H1 (cell line): ENCODE measurements around the gene OBSCN. TPM values are rescaled to one million over a fixed set of nuclear protein-coding genes. Genes with fewer than 3 reads are reported as not detected.
A peak's percentile ranks its signal among the peaks of the same experiment; 100 is the strongest.

ENCODE experiments used
- CTCF ChIA-PET: fragments of 300-600 bp; sonication (Branson Sonifier 250); formaldehyde crosslinking; loops from one replicate; lab custom pipeline; 2021; ENCODE audit not compliant: partially characterized antibody; lab: Charles Lee
- POLR2A ChIA-PET: fragments of 300-600 bp; sonication (Branson Sonifier 250); formaldehyde crosslinking; loops from one replicate; lab custom pipeline; 2021; ENCODE audit warnings: inconsistent platforms; ENCODE audit not compliant: partially characterized antibody; lab: Charles Lee
- DNase-seq, 2 experiments: peaks; one replicate each; pipeline versions ENCODE4 v3.0.0 to v3.0.0-alpha.2; 2010 to 2022; ENCODE audit warnings: low spot score in 2 of 2, low read depth in 1 of 2, mixed read lengths in 1 of 2
- FAIRE-seq: peaks from 2 replicates; lab custom pipeline; 2011; peaks lifted over from hg19 to GRCh38; lab: Jason Lieb, UNC
- H2AFZ ChIP-seq: 2 replicates; pipeline ENCODE4 v1.8.1; 2012; ENCODE audit warnings: low read length, inconsistent platforms
- H2AK5ac ChIP-seq: 2 replicates; pipeline ENCODE4 v1.6.1; 2013; ENCODE audit warnings: low read depth, low read length
- H2BK120ac ChIP-seq: replicated peaks from 2 replicates; pipeline ENCODE3; 2013; ENCODE audit warnings: low read depth, low read length, inconsistent platforms
- H2BK12ac ChIP-seq: 2 replicates; pipeline ENCODE4 v1.6.1; 2013; ENCODE audit warnings: low read depth, low read length
- H2BK15ac ChIP-seq: 2 replicates; pipeline ENCODE4 v1.6.1; 2013; ENCODE audit warnings: low read length
- H2BK20ac ChIP-seq: 2 replicates; pipeline ENCODE4 v1.6.1; 2013; ENCODE audit warnings: low read length
- H2BK5ac ChIP-seq: 2 replicates; pipeline ENCODE4 v1.6.1; 2013; ENCODE audit warnings: low read depth, low read length
- H3K14ac ChIP-seq: 2 replicates; pipeline ENCODE4 v1.6.1; 2013; ENCODE audit warnings: inconsistent platforms; ENCODE audit not compliant: insufficient read length
- H3K18ac ChIP-seq: 2 replicates; pipeline ENCODE4 v1.6.1; 2013; ENCODE audit warnings: low read length; ENCODE audit errors: extremely low read depth
- H3K23ac ChIP-seq: 2 replicates; pipeline ENCODE4 v1.6.1; 2013; ENCODE audit warnings: inconsistent platforms; ENCODE audit not compliant: insufficient read length
- H3K23me2 ChIP-seq: 2 replicates; pipeline ENCODE4 v1.6.1; 2013; ENCODE audit warnings: low read depth, low read length
- H3K27ac ChIP-seq: 2 replicates; pipeline ENCODE4 v1.6.1; 2011; ENCODE audit warnings: low read depth, low read length, inconsistent platforms
- H3K27me3 ChIP-seq, 4 experiments: replicated peaks in 1 of 4; 1 replicate in 1 of 4; 2 replicates in 3 of 4; pipeline versions ENCODE4 v1.6.1 to v1.8.1; 2011 to 2013; ENCODE audit warnings: low read length in 3 of 4, mild to moderate bottlenecking in 3 of 4, inconsistent platforms in 2 of 4, mixed read lengths in 2 of 4, moderate library complexity in 1 of 4; ENCODE audit not compliant: control insufficient read depth in 3 of 4, insufficient read depth in 3 of 4; ENCODE audit errors: extremely low read depth in 1 of 4
- H3K36me3 ChIP-seq, 4 experiments: 2 replicates each; pipeline versions ENCODE4 v1.6.1 to v1.8.1; 2011 to 2013; ENCODE audit warnings: mild to moderate bottlenecking in 4 of 4, low read length in 3 of 4, moderate library complexity in 2 of 4, control low read depth in 1 of 4, inconsistent platforms in 1 of 4; ENCODE audit not compliant: insufficient read depth in 4 of 4, control insufficient read depth in 2 of 4
- H3K4ac ChIP-seq: replicated peaks from 2 replicates; pipeline ENCODE3; 2013; ENCODE audit warnings: low read length, low read depth, mixed read lengths, inconsistent platforms; ENCODE audit not compliant: insufficient read length
- H3K4me1 ChIP-seq, 4 experiments: replicated peaks in 1 of 4; 1 replicate in 1 of 4; 2 replicates in 3 of 4; pipeline versions ENCODE4 v1.6.1 to v1.8.1; 2011 to 2013; ENCODE audit warnings: low read length in 3 of 4, inconsistent platforms in 2 of 4, mixed read lengths in 1 of 4; ENCODE audit not compliant: insufficient read depth in 4 of 4, control insufficient read depth in 3 of 4
- H3K4me2 ChIP-seq, 2 experiments: 2 replicates each; pipeline versions ENCODE4 v1.6.1 to v1.8.1; 2011 to 2013; ENCODE audit warnings: low read depth in 2 of 2, low read length in 2 of 2, control low read depth in 1 of 2, inconsistent platforms in 1 of 2, mild to moderate bottlenecking in 1 of 2; ENCODE audit not compliant: insufficient read depth in 1 of 2
- H3K4me3 ChIP-seq, 4 experiments: fragments of 200-600, 300-600 bp in 1 of 4; sonication (generic), shearing (Covaris generic), sonication (Bioruptor Twin) in 1 of 4; 2 replicates each; pipeline versions ENCODE4 v1.5.1 to v1.8.1; 2011 to 2016; ENCODE audit warnings: low read length in 4 of 4, low read depth in 3 of 4, control low read depth in 2 of 4, inconsistent platforms in 2 of 4, mild to moderate bottlenecking in 2 of 4, mixed read lengths in 1 of 4, moderate library complexity in 1 of 4; ENCODE audit not compliant: insufficient read depth in 2 of 4; ENCODE audit errors: extremely low read depth in 1 of 4
- H3K56ac ChIP-seq: replicated peaks from 2 replicates; pipeline ENCODE3; 2013; ENCODE audit warnings: low read depth, mild to moderate bottlenecking, mixed read lengths, low read length, inconsistent platforms; ENCODE audit not compliant: insufficient read length
- H3K79me1 ChIP-seq: 2 replicates; pipeline ENCODE4 v1.6.1; 2013; ENCODE audit warnings: low read depth, low read length, control low read depth
- H3K79me2 ChIP-seq, 2 experiments: 2 replicates each; pipeline versions ENCODE4 v1.6.1 to v1.8.1; 2012 to 2013; ENCODE audit warnings: low read length in 2 of 2, mild to moderate bottlenecking in 2 of 2, inconsistent platforms in 1 of 2; ENCODE audit not compliant: insufficient read depth in 2 of 2, control insufficient read depth in 1 of 2
- H3K9ac ChIP-seq, 4 experiments: replicated peaks in 1 of 4; 1 replicate in 1 of 4; 2 replicates in 3 of 4; pipeline versions ENCODE4 v1.6.1 to v1.8.1; 2011 to 2013; ENCODE audit warnings: low read depth in 3 of 4, low read length in 3 of 4, control low read depth in 2 of 4, mild to moderate bottlenecking in 2 of 4, moderate library complexity in 2 of 4, inconsistent platforms in 1 of 4; ENCODE audit errors: extremely low read depth in 1 of 4
- H3K9me3 ChIP-seq, 2 experiments: 2 replicates each; pipeline versions ENCODE4 v1.6.1 to v1.8.1; 2012 to 2013; ENCODE audit warnings: mild to moderate bottlenecking in 2 of 2, moderate library complexity in 2 of 2, control low read depth in 1 of 2, inconsistent platforms in 1 of 2, low read depth in 1 of 2, low read length in 1 of 2, mixed read lengths in 1 of 2; ENCODE audit not compliant: insufficient read depth in 2 of 2
- H4K20me1 ChIP-seq, 2 experiments: replicated peaks in 1 of 2; 2 replicates each; pipeline versions ENCODE3 to v1.8.1; 2011 to 2013; ENCODE audit warnings: inconsistent platforms in 2 of 2, low read length in 2 of 2, mild to moderate bottlenecking in 1 of 2; ENCODE audit not compliant: insufficient read depth in 2 of 2, control insufficient read depth in 1 of 2
- H4K5ac ChIP-seq: 2 replicates; pipeline ENCODE4 v1.6.1; 2013; ENCODE audit warnings: low read length, low read depth, mixed read lengths, inconsistent platforms; ENCODE audit not compliant: insufficient read length
- H4K8ac ChIP-seq: 2 replicates; pipeline ENCODE4 v1.8.0; 2013; ENCODE audit warnings: mild to moderate bottlenecking, moderate library complexity, low read length, inconsistent platforms; ENCODE audit not compliant: insufficient read depth; ENCODE audit errors: extremely low read depth
- H4K91ac ChIP-seq: replicated peaks from 2 replicates; pipeline ENCODE3; 2013; ENCODE audit warnings: low read length, mixed read lengths, inconsistent platforms; ENCODE audit not compliant: insufficient read length
- CREB1 ChIP-seq: IDR thresholded peaks from 2 replicates; pipeline ENCODE4 v1.6.1; 2012; ENCODE audit warnings: inconsistent platforms
- EGR1 ChIP-seq: IDR thresholded peaks from 2 replicates; pipeline ENCODE4 v1.6.1; 2011; ENCODE audit warnings: low read depth, low read length, borderline replicate concordance
- EP300 ChIP-seq, 2 experiments: IDR thresholded peaks; 1 replicate in 1 of 2; 2 replicates in 1 of 2; pipeline ENCODE4 v1.6.1; 2011 to 2012; ENCODE audit warnings: low read depth in 2 of 2, low read length in 2 of 2, mild to moderate bottlenecking in 2 of 2, borderline replicate concordance in 1 of 2, inconsistent platforms in 1 of 2, moderate library complexity in 1 of 2
- GABPA ChIP-seq: IDR thresholded peaks from 2 replicates; pipeline ENCODE4 v1.6.1; 2011; ENCODE audit warnings: mild to moderate bottlenecking, low read length, moderate library complexity, borderline replicate concordance; ENCODE audit not compliant: insufficient read depth
- NANOG ChIP-seq: IDR thresholded peaks from 2 replicates; pipeline ENCODE4 v1.6.1; 2011; ENCODE audit warnings: low read length, low read depth, mild to moderate bottlenecking, inconsistent platforms; ENCODE audit not compliant: insufficient read depth, poor library complexity, severe bottlenecking
- POLR2AphosphoS5 ChIP-seq: IDR thresholded peaks from 2 replicates; pipeline ENCODE4 v1.6.1; 2011; ENCODE audit warnings: low read depth, low read length
- SAP30 ChIP-seq: fragments of 300-600 bp; sonication (generic); IDR thresholded peaks from 2 replicates; pipeline ENCODE4 v1.7.1; 2012; ENCODE audit warnings: low read length, moderate library complexity, mild to moderate bottlenecking, inconsistent platforms; ENCODE audit not compliant: insufficient read depth, insufficient replicate concordance
- SIX5 ChIP-seq: IDR thresholded peaks from 2 replicates; pipeline ENCODE4 v1.6.1; 2011; ENCODE audit warnings: mild to moderate bottlenecking, low read depth, low read length
- SP1 ChIP-seq: IDR thresholded peaks from 2 replicates; pipeline ENCODE4 v1.6.1; 2011; ENCODE audit warnings: low read depth, low read length
- SUZ12 ChIP-seq: fragments of 200-600 bp; sonication (generic); IDR thresholded peaks from 2 replicates; pipeline ENCODE4 v1.6.1; 2012; ENCODE audit warnings: mild to moderate bottlenecking, inconsistent platforms, low read length, moderate library complexity, mixed read lengths
- TAF1 ChIP-seq: IDR thresholded peaks from 2 replicates; pipeline ENCODE4 v1.6.1; 2011; ENCODE audit warnings: mild to moderate bottlenecking, low read depth, low read length
- TAF7 ChIP-seq: optimal IDR thresholded peaks from 2 replicates; pipeline ENCODE3; 2011; ENCODE audit warnings: low read depth, mild to moderate bottlenecking, inconsistent platforms, low read length, moderate library complexity, borderline replicate concordance
- YY1 ChIP-seq: IDR thresholded peaks from 2 replicates; pipeline ENCODE4 v1.6.1; 2011; ENCODE audit warnings: low read depth, mild to moderate bottlenecking, low read length
- WGBS, 2 experiments: shearing (Covaris generic) in 1 of 2; methylation state at CpG; one replicate each; pipeline versions ENCODE4 v1.1.6 to v1.1.7; 2013 to 2015; ENCODE audit warnings: low lambda C conversion rate in 2 of 2, mixed read lengths in 2 of 2, inconsistent platforms in 1 of 2, low coverage in 1 of 2, missing lambda C conversion rate in 1 of 2; ENCODE audit not compliant: insufficient replicate concordance in 2 of 2, insufficient coverage in 1 of 2, insufficient read length in 1 of 2; ENCODE audit errors: extremely low coverage in 1 of 2, missing lambda C conversion rate in 1 of 2; 5-methylcytosine and 5-hydroxymethylcytosine counted together
- polyA plus RNA-seq, 7 experiments: library from polyadenylated mRNA; depleted of rRNA in 3 of 7; stranded (reverse) in 5 of 7; unstranded in 2 of 7; fragments of >200 nt in 5 of 7; fragments of 200-250 nt in 2 of 7; gene quantifications; 1 replicate in 5 of 7; 2 replicates in 1 of 7; 4 replicates in 1 of 7; pipeline versions ENCODE4 v1.2.1 to v1.2.3, GENCODE V29; 2011 to 2013; ENCODE audit warnings: missing spikeins in 2 of 7, mixed read lengths in 2 of 7
- total RNA-seq: library from RNA; stranded (reverse); fragmentation: NEBNext Ultra II Directional; extraction: Animal tissue kit (Norgen Biotek cat#: 25700); gene quantifications from 2 replicates; pipeline ENCODE4 v1.2.1, GENCODE V29; 2021
- TF ChIP-seq, protein P1 (sequence below): IDR thresholded peaks from 2 replicates; pipeline ENCODE4 v1.6.1; 2011; ENCODE audit warnings: low read length, improper control_type of control experiment

OBSCN gene
- total and polyA plus RNA-seq, 2 of the 8 experiments (the other 6 are each of a cell fraction or from before 2014, with no cell fraction given): 7.5 to 28.4 TPM

DNA sequence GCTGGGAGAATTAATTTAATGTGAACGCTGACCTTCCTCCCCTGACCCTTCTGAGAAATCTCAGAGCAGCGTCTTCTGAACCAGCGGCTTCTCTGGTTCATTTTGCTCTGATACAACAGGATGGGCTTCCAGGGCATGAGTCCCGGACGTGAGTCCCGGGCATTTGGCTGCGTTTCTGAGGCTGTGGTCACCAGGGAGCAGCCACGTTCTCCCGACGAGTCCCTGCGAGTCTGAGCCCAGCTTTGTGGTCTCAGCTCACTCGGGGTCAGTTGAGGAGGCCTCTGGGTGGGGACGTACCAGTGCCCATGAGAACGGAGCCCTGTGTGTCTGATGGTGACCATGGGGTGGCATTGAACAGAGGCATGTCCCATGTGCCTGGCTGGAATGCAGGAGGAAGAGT lies 17.7 kb upstream of the OBSCN start:
- Histone ChIP-seq H2BK12ac (no peak overlapping the region), H2BK120ac (no peak overlapping the region), H3K36me3 (no peaks in the 10 kb centered on the region), H3K18ac (no peak overlapping the region), H4K91ac (no peak overlapping the region), H2AFZ (no peak overlapping the region), H2BK20ac (no peak overlapping the region), H3K4ac (no peak overlapping the region), H3K4me1 (no peaks in the 10 kb centered on the region), H2AK5ac (no peak overlapping the region), H4K20me1 (no peaks in the 10 kb centered on the region), H3K9ac (no peak overlapping the region), H3K27me3 (no peaks in the 10 kb centered on the region), H3K79me2 (no peaks in the 10 kb centered on the region), H3K23me2 (no peaks in the 10 kb centered on the region), H3K4me3 (no peak overlapping the region), H2BK15ac (no peak overlapping the region), H4K5ac (no peak overlapping the region), H3K4me2 (no peak overlapping the region), H2BK5ac (no peak overlapping the region), H4K8ac (peak overlapping the region; percentile 31; the same call in 1 of the 2 replicates), H3K9me3 (no peaks in the 10 kb centered on the region), H3K79me1 (no peaks in the 10 kb centered on the region; the same call in 1 of the 2 replicates), H3K56ac (no peak overlapping the region), H3K14ac (no peak overlapping the region), H3K27ac (no peak overlapping the region), H3K23ac (no peak overlapping the region)
- CTCF ChIA-PET: interaction anchor here (1.0 kb wide), 1 partner anchor 34 kb away, joined by 4 read pairs; no protein-coding TSS in a partner anchor
- FAIRE-seq: no peak
- no peak for DNase-seq
- TF ChIP-seq CREB1 (no peak), SP1 (no peak), TAF1 (no peak), YY1 (no peak), NANOG (no peak), SIX5 (no peak), SUZ12 (no peak), EGR1 (no peak), GABPA (no peak), POLR2AphosphoS5 (no peak), EP300 (IDR thresholded peaks at IDR 0.05; ENCODE audit: borderline replicate concordance in 1 of 2, low read depth in 2 of 2, low read length in 2 of 2) (no peak), TAF7 (no peak), SAP30 (no peak)
- TF ChIP-seq, protein P1, sequence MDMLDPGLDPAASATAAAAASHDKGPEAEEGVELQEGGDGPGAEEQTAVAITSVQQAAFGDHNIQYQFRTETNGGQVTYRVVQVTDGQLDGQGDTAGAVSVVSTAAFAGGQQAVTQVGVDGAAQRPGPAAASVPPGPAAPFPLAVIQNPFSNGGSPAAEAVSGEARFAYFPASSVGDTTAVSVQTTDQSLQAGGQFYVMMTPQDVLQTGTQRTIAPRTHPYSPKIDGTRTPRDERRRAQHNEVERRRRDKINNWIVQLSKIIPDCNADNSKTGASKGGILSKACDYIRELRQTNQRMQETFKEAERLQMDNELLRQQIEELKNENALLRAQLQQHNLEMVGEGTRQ: no peak
- WGBS, 2 experiments: 85% methylated on average over 14 of the region's 14 CpGs; no CpG with 5 or more reads in 1 of the 2 experiments
- POLR2A ChIA-PET: interaction anchor here (1.1 kb wide), 1 partner anchor 91 kb away, joined by 3 read pairs; no protein-coding TSS in a partner anchor
